Activated CD4-positive, alpha-beta T cell treated with anti-CD3 and anti-CD28 coated beads, Interleukin-2, amount 50 U/mL, for 24 hours (primary cell): ENCODE measurements around the gene ABCC3.

Experiments
- DNase-seq, 2 donors: peaks; one replicate each; pipeline ENCODE4 v3.0.0-alpha.2; 2020; ENCODE audit warnings: low read depth in 1 of 2, low spot score in 1 of 2

ABCC3 gene

GRCh38 chr17:50626037-50626574 is 8.6 kb upstream of the ABCC3 start:
- DNase-seq = peak; percentile 32 to 36

- DNase-seq = no peak
Observed at GRCh38 chr17:50627036-50627781, 7.5 kb upstream of the ABCC3 start.

GRCh38 chr17:50627782-50628601 is 6.7 kb upstream of the ABCC3 start:
- DNase-seq = no peak

- no peak for DNase-seq
Observed at GRCh38 chr17:50629902-50630301, 4.8 kb upstream of the ABCC3 start.

GRCh38 chr17:50630524-50631194 is 4.0 kb upstream of the ABCC3 start:
- peak; percentile 10 to 42 for DNase-seq

- DNase-seq = no peak
Observed at GRCh38 chr17:50631195-50631907, 3.3 kb upstream of the ABCC3 start.

- DNase-seq = no peak
Observed at GRCh38 chr17:50631908-50632571, 2.6 kb upstream of the ABCC3 start.

- no peak for DNase-seq
Observed at GRCh38 chr17:50632637-50633036, 2.0 kb upstream of the ABCC3 start.

- DNase-seq = no peak
Observed at GRCh38 chr17:50633683-50634082, 998 bp upstream of the ABCC3 start.

- no peak for DNase-seq
Observed at GRCh38 chr17:50634915-50635731, 442 bp downstream of the ABCC3 start.

GRCh38 chr17:50635732-50635981 is 976 bp downstream of the ABCC3 start:
- DNase-seq = no peak

- DNase-seq = no peak
Observed at GRCh38 chr17:50635982-50636803, 1.5 kb downstream of the ABCC3 start.

- DNase-seq = no peak
Observed at GRCh38 chr17:50636804-50637195, 2.1 kb downstream of the ABCC3 start.

- DNase-seq = no peak
Observed at GRCh38 chr17:50637829-50638605, 3.3 kb downstream of the ABCC3 start.

GRCh38 chr17:50638606-50638965 is 3.9 kb downstream of the ABCC3 start:
- no peak for DNase-seq

- no peak for DNase-seq
Observed at GRCh38 chr17:50638966-50639713, 4.5 kb downstream of the ABCC3 start.

GRCh38 chr17:50640686-50641351 is 6.1 kb downstream of the ABCC3 start:
- no peak for DNase-seq
